Right lobe of liver (tissue), 6 donors: ENCODE measurements around the gene EXOC7. TPM values are rescaled to one million over a fixed set of nuclear protein-coding genes. Genes with fewer than 3 reads are reported as not detected.

Source experiments
- ATAC-seq, 4 donors: fragments of 200-7000 bp; cut with Tn5 transposase; one replicate each; pipeline ENCODE4 v1.9.1; 2020; ENCODE audit warnings: mild to moderate bottlenecking in 4 of 4, moderate library complexity in 4 of 4
- DNase-seq, 3 donors: peaks; one replicate each; pipeline ENCODE4 v3.0.0-alpha.2; 2020
- H3K27ac ChIP-seq, 3 donors: fragments of 200-600 bp; one replicate each; pipeline ENCODE4 v1.8.0; 2022
- H3K27me3 ChIP-seq, 2 donors: fragments of 200-600 bp; one replicate each; pipeline ENCODE4 v1.8.0; 2022
- H3K36me3 ChIP-seq, 4 donors: fragments of 200-600 bp; sonication (generic) in 1 of 4; one replicate each; pipeline versions ENCODE4 v1.5.1 to v1.8.0; 2017 to 2022; ENCODE audit warnings: control low read depth in 1 of 4
- H3K4me1 ChIP-seq, 4 donors: fragments of 200-600 bp; sonication (generic) in 1 of 4; one replicate each; pipeline versions ENCODE4 v1.5.1 to v1.8.0; 2017 to 2022; ENCODE audit warnings: control low read depth in 1 of 4
- H3K4me3 ChIP-seq, 3 donors: fragments of 200-600 bp; one replicate each; pipeline ENCODE4 v1.8.0; 2022
- H3K9me3 ChIP-seq, 4 donors: fragments of 200-600 bp; sonication (generic) in 1 of 4; one replicate each; pipeline versions ENCODE4 v1.5.1 to v1.8.0; 2017 to 2022; ENCODE audit warnings: control low read depth in 1 of 4
- POLR2A ChIP-seq: fragments of 450-650 bp; IDR thresholded peaks from one replicate; pipeline ENCODE4 v1.6.1; 2017; ENCODE audit warnings: antibody characterized with exemption, mild to moderate bottlenecking
- WGBS: methylation state at CpG from one replicate; pipeline ENCODE4 v1.1.6; 2018; ENCODE audit warnings: low coverage, low lambda C conversion rate; ENCODE audit not compliant: insufficient coverage; ENCODE audit errors: missing lambda C conversion rate; 5-methylcytosine and 5-hydroxymethylcytosine counted together
- intact Hi-C, 2 donors: fragments of 100-400 bp; cut with DNase I; formaldehyde crosslinking; loops; one replicate each; pipeline versions ENCODE4 v1.11.2 to v1.14.1; 2022
- total RNA-seq, 6 experiments: library from RNA; depleted of rRNA in 2 of 6; stranded (reverse); fragments of >200 nt in 2 of 6; fragmentation: NEBNext Ultra II Directional in 3 of 6; extraction: Animal tissue kit (Norgen Biotek cat#: 25700) in 3 of 6; gene quantifications; one replicate each; pipeline versions ENCODE4 v1.1.0 to v1.2.4, GENCODE V29; 2016 to 2023
- TF ChIP-seq, protein P1 (sequence below), 4 donors: fragments of 200-600 bp in 3 of 4; fragments of 450-650 bp in 1 of 4; IDR thresholded peaks; one replicate each; pipeline versions ENCODE4 v1.5.1 to v1.8.0; 2016 to 2022; ENCODE audit warnings: antibody characterized with exemption in 4 of 4, mild to moderate bottlenecking in 2 of 4
- donor health status: DM: no; HTN: yes; CAD: no.
- donor health status: DM: no; HTN: no; CAD: no.
- donor health status: DM: no; HTN: no; CAD: no.
- donor health status: DM: no; HTN: yes; CAD: no.
- donor health status: DM: no; HTN: yes; CAD: no.

Gene EXOC7
- total RNA-seq, 6 experiments from 2014 or later, result 38.5 to 57.9 (median 50.6) TPM

DNA sequence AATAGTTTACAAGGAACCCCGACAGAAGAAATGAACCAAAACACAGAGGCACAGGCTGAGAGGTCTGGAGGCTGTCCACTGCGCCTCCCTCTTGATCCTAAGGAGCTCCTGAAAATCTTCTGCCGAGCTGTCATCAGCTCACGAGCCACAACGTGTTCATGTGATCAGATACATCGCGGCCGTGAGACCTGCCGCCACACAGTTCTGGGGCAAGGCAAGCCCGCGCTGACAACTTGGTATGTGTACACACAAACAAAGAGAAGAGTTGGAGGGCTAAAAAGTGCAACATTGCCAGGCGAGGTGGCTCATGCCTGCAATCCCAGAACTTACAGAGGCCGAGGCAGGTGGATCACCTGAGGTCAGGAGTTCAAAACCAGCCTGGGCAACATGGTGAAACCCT lies 7.6 kb downstream of the EXOC7 start:
- Histone ChIP-seq H3K4me3 (no peak overlapping the region), H3K4me1 (no peaks in the 10 kb centered on the region), H3K36me3 (peaks cover 0 to 56% (median 18%) of the 10 kb centered on the region in 4 donors), H3K27me3 (no peaks in the 10 kb centered on the region), H3K27ac (no peak overlapping the region), H3K9me3 (no peaks in the 10 kb centered on the region)
- ATAC-seq, result no peak
- intact Hi-C loops, result no loop called here
- no peak for TF ChIP-seq POLR2A
- TF ChIP-seq, protein P1, sequence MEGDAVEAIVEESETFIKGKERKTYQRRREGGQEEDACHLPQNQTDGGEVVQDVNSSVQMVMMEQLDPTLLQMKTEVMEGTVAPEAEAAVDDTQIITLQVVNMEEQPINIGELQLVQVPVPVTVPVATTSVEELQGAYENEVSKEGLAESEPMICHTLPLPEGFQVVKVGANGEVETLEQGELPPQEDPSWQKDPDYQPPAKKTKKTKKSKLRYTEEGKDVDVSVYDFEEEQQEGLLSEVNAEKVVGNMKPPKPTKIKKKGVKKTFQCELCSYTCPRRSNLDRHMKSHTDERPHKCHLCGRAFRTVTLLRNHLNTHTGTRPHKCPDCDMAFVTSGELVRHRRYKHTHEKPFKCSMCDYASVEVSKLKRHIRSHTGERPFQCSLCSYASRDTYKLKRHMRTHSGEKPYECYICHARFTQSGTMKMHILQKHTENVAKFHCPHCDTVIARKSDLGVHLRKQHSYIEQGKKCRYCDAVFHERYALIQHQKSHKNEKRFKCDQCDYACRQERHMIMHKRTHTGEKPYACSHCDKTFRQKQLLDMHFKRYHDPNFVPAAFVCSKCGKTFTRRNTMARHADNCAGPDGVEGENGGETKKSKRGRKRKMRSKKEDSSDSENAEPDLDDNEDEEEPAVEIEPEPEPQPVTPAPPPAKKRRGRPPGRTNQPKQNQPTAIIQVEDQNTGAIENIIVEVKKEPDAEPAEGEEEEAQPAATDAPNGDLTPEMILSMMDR (IDR thresholded peaks at IDR 0.05), result no peak
- 72% methylated on average over 6 of the region's 13 CpGs for WGBS
- peak in 1 of 3 donors; percentile 27 for DNase-seq

- 70% methylated on average over 4 of the region's 11 CpGs for WGBS
These were observed 9.5 kb downstream of the EXOC7 start for GRCh38 chr17:76094046-76094445.

DNA sequence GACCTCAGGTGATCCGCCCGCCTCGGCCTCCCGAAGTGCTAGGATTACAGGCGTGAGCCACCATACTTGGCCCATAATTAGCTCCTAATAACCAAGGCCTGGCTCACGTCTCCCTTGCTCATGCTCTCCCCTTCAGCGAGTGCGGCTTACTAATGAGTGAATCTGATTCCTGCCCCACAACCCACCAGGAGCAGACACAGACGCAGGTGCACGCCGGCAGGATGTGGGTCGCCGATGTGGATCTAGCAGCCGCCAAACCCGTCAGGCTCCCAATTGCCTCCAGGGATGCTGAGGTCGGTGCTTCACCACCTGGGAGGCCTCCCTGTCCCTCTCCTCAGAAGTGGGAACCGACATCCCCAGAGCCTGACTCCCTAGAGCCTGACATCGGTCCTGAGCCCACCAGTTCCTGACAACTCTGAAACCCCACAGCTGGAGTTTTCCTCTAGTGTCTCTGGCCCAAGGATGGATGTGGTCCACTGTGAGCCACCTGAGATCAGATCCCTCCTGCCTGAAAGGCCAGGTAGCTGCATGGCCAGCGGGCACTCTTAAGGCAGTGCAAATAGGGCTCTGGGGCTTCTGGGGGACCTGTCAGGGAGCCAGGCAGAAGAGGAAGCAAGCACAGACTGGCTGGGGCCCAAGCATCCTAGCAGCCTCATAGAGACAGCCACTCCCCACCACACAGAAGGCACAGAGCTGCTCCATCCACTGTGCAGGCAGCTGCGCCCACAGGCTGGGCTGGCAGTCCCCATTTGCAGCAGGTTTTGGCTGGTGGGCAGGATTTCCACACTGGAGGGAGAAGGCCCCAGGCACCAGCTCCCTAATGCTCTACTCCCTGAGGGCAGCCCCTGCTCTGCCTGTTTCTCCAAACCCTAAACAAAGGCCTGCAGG lies 10.8 kb downstream of the EXOC7 start:
- Histone ChIP-seq H3K36me3 (peaks cover 0 to 66% (median 27%) of the 10 kb centered on the region in 4 donors), H3K4me3 (no peak overlapping the region), H3K9me3 (no peaks in the 10 kb centered on the region), H3K27me3 (no peaks in the 10 kb centered on the region), H3K27ac (no peak overlapping the region), H3K4me1 (no peaks in the 10 kb centered on the region)
- no peak for ATAC-seq
- WGBS, result 94% methylated on average over 7 of the region's 20 CpGs
- DNase-seq, result no peak
- TF ChIP-seq, protein P1 (IDR thresholded peaks at IDR 0.05), result no peak
- TF ChIP-seq POLR2A, result no peak
- intact Hi-C loops, result loop anchor here in 1 of 2 donors (5.0 kb wide), 1 partner anchor 50 kb away; the partner anchor contains the start of gene FOXJ1

More at GRCh38 chr17:76094046-76094445, 9.5 kb downstream of the EXOC7 start:
- Histone ChIP-seq H3K4me3 (no peak overlapping the region), H3K27me3 (no peaks in the 10 kb centered on the region), H3K9me3 (no peaks in the 10 kb centered on the region), H3K27ac (no peak overlapping the region), H3K36me3 (peaks cover 0 to 57% (median 23%) of the 10 kb centered on the region in 4 donors), H3K4me1 (no peaks in the 10 kb centered on the region)
- intact Hi-C loops, result loop anchor here in 1 of 2 donors (5.0 kb wide), 1 partner anchor 48 kb away; the partner anchor contains the start of gene FOXJ1
- DNase-seq (no peak), ATAC-seq (no peak)
- TF ChIP-seq, protein P1 (IDR thresholded peaks at IDR 0.05), result no peak
- no peak for TF ChIP-seq POLR2A

- 72% methylated on average over 17 of the region's 23 CpGs for WGBS
- Histone ChIP-seq H3K27me3 (no peaks in the 10 kb centered on the region), H3K4me3 (no peak overlapping the region), H3K36me3 (peaks cover 0 to 61% (median 26%) of the 10 kb centered on the region in 4 donors), H3K27ac (no peak overlapping the region), H3K4me1 (no peaks in the 10 kb centered on the region), H3K9me3 (no peaks in the 10 kb centered on the region)
- no peak for TF ChIP-seq POLR2A
- TF ChIP-seq, protein P1 (IDR thresholded peaks at IDR 0.05), result no peak
- ATAC-seq (no peak), DNase-seq (peak in 1 of 3 donors; percentile 46)
- intact Hi-C loops, result loop anchor here in 1 of 2 donors (5.0 kb wide), 1 partner anchor 51 kb away; the partner anchor contains the start of gene FOXJ1
These were observed 11.9 kb downstream of the EXOC7 start for GRCh38 chr17:76091526-76092286.
